GM20000 (cell line): ENCODE measurements around the gene EVPL.
"Not testable (repeated sequence)": the region's sequence is repeated elsewhere in the genome, so short reads cannot be mapped to it uniquely, and the experiment has no call there.

Experiments
- DNase-seq: peaks from one replicate; pipeline ENCODE4 v3.0.0; 2012; ENCODE audit warnings: low spot score
- CTCF ChIP-seq: IDR thresholded peaks from 2 replicates; pipeline ENCODE4 v1.5.1; 2012; ENCODE audit warnings: mild to moderate bottlenecking, control low read depth; ENCODE audit errors: extremely low read depth, missing control alignments

Gene EVPL

GRCh38 chr17:75978938-75979704 lies 48.0 kb downstream of the EVPL start, which contains the start of the genes ACOX1 and TEN1:
ACOX1 (minus strand) TSS chr17:75979166; CDS start chr17:75979073, 93 bp downstream.
TEN1 (plus strand) TSS chr17:75979240; CDS start chr17:75986193, 6,953 bp downstream.
- peak; percentile 38 for TF ChIP-seq CTCF
- peak; percentile 92 for DNase-seq

DNA sequence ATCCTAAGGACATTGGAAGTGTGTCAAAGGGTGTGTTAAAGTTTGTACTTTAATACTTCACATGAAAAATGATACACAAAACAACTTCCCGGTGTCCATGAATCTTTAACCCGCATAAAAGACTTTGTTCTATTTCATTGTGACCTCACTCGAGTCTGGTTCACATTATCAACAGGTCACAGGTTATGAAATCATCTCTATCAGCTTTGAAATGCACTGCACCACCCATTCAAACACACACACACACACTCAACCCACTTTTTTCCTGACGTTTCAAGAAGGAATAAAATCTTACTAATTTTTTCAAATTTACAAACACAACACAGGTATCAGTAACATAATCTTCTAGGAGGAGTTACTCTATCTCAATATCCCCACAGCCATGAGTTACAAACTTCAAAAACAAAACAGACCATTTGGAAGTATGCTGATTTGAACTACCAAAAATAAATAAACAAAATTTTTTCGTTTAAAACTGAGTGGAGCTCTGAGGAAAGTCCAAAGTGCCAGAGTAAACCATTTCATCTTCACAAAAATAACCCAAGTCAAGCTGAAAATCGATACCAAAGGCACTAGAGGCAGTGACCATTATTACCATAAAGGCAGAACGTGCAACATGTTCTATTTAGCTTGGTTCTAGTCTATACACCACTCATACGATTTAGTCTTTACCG lies 50.8 kb downstream of the EVPL start:
- TF ChIP-seq CTCF = no peak
- DNase-seq = no peak

- no peak for DNase-seq
- no peak for TF ChIP-seq CTCF
Observed at GRCh38 chr17:75975757-75976174, 51.3 kb downstream of the EVPL start.

DNA sequence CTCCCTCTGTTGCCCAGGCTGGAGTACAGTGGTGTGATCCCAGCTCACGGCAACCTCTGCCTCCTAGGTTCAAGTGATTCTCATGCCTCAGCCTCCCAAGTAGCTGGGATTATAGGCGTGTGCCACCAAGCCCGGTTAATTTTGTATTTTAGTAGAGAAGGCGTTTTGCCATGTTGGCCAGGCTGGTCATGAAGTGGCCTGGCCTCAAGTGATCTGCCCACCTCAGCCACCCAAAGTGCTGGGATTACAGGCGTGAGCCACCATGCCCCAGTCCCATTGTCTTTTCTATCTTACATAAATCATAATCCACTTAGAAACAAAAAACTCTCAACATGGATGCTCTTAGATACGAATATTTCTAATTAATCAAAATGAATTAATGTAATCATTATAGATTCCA lies 51.9 kb downstream of the EVPL start:
- not testable (repeated sequence) for DNase-seq

GRCh38 chr17:75970626-75971025 lies 56.5 kb downstream of the EVPL start:
- no peak for TF ChIP-seq CTCF
- DNase-seq = no peak

- no peak for TF ChIP-seq CTCF
- DNase-seq = no peak
Observed at GRCh38 chr17:75970011-75970523, 57.0 kb downstream of the EVPL start.

DNA sequence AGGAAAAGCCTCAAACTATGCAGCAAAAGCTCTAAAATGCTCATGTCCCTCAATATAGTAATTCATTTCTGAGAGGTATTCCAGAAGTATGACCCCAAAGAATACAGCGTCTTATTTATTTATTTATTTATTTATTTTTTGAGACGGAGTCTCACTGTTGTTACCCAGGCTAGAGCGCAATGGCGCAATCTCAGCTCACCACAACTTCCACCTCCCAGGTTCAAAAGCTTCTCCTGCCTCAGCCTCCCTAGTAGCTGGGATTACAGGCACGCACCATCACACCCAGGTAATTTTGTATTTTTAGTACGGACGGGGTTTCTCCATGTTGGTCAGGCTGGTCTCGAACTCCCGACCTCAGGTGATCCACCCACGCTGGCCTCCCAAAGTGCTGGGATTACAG lies 58.1 kb downstream of the EVPL start:
- not testable (repeated sequence) for DNase-seq

GRCh38 chr17:75965468-75965867 lies 61.6 kb downstream of the EVPL start:
- no peak for DNase-seq
- no peak for TF ChIP-seq CTCF
